ENCODE results near the gene APBA3.
A peak's percentile ranks its signal among the peaks of the same experiment; 100 is the strongest.

APBA3 gene, protein sequence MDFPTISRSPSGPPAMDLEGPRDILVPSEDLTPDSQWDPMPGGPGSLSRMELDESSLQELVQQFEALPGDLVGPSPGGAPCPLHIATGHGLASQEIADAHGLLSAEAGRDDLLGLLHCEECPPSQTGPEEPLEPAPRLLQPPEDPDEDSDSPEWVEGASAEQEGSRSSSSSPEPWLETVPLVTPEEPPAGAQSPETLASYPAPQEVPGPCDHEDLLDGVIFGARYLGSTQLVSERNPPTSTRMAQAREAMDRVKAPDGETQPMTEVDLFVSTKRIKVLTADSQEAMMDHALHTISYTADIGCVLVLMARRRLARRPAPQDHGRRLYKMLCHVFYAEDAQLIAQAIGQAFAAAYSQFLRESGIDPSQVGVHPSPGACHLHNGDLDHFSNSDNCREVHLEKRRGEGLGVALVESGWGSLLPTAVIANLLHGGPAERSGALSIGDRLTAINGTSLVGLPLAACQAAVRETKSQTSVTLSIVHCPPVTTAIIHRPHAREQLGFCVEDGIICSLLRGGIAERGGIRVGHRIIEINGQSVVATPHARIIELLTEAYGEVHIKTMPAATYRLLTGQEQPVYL

DNA sequence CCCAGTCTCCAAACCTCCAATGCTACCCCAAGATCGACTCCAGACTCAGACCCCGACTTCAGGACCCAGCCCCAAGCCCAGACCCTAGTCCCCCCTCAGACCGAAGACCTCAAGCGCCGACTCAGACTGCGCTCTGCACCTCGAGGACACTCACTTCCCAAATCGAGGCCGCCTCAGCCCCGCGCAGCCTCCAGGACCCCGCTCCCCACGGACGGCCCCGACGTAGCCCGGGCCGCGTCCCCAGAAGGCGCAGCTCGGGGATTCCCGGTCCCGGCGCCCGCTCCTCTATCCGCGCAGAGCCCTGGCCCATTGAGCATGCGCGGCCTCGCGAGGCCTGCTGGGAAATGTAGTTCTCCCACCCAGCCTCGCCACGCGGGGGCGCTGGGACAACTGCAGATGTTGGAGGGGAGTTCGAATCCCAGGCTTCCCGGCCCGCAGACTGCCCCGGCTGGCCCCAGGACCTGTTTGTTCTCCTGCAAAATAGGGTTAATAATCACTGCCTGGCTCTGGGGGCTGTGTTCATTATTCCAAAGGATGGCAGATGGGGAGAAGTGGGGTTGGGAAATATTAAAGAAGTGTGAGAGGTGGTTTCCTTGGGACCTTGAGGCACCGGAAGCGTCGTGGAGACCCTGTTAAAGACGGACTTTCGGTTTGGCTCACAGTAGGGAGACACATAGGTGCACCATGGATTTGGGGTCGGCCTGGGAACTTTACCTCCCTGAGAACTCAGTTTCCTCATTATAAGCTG, at the start of gene APBA3:
TSS of gene APBA3 (minus strand) at position 311 of the 748 bp plus-strand sequence. CDS start 1,428 bp downstream, outside the sequence.
- intact Hi-C loops (cut with DNase I; ENCODE audit: low total_unique reads), result loop anchor here (10.0 kb wide), 1 partner anchor 203 kb away; no protein-coding TSS in a partner anchor
- peak; percentile 92 to 94 for DNase-seq
- no peaks in the 10 kb centered on the region for H3K27me3 ChIP-seq
- peaks cover 0 to 43% (median 35%) of the 10 kb centered on the region in 4 donors for H3K4me1 ChIP-seq
- TF ChIP-seq, protein P1, sequence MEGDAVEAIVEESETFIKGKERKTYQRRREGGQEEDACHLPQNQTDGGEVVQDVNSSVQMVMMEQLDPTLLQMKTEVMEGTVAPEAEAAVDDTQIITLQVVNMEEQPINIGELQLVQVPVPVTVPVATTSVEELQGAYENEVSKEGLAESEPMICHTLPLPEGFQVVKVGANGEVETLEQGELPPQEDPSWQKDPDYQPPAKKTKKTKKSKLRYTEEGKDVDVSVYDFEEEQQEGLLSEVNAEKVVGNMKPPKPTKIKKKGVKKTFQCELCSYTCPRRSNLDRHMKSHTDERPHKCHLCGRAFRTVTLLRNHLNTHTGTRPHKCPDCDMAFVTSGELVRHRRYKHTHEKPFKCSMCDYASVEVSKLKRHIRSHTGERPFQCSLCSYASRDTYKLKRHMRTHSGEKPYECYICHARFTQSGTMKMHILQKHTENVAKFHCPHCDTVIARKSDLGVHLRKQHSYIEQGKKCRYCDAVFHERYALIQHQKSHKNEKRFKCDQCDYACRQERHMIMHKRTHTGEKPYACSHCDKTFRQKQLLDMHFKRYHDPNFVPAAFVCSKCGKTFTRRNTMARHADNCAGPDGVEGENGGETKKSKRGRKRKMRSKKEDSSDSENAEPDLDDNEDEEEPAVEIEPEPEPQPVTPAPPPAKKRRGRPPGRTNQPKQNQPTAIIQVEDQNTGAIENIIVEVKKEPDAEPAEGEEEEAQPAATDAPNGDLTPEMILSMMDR (IDR thresholded peaks at IDR 0.05), result peak; percentile 70
- H3K36me3 ChIP-seq, result peaks cover 4 to 51% (median 35%) of the 10 kb centered on the region in 3 donors
- H3K27ac ChIP-seq, result peak within 1 kb of the TSS; percentile 95 to 99
- H3K4me3 ChIP-seq, result peak within 1 kb of the TSS; percentile 77 to 92
- H3K9me3 ChIP-seq, result no peaks in the 10 kb centered on the region

DNA sequence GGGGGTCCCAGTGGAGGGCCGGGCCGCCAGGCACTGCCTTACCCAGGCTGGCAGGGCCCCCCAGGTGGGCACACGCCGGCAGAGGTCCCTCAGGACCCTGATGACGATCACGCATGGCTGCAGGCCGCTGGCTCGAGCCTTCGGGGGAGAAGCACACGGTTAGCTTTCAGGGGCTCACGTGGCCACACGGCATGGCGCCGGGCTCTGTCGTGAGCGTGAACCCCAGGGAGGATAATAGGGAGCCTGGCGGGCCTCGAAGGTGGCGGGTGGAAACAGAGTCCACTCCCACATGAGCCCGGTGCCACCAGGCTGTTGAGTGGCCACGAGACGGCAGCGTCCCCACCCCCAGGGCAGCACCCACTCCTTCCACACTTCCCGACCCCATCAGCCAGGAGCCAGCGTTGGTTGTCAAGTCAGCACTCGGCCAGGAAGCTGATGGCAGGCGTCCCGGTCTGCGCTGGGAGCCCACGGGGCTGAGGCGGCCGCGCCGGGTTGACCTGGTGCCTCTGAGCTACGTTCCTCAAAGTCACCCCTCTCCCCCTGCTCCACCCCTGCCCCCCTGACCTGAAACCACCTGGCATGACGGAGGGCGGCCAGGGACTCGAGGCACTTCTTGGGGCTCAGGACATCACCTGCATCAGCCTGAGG, 49.3 kb upstream of the APBA3 start:
- TF ChIP-seq, protein P1 (IDR thresholded peaks at IDR 0.05), result no peak
- Histone ChIP-seq H3K4me3 (no peak overlapping the region), H3K36me3 (no peaks in the 10 kb centered on the region), H3K4me1 (peaks cover 0 to 7% (median 0%) of the 10 kb centered on the region in 4 donors), H3K27ac (no peak overlapping the region), H3K9me3 (no peaks in the 10 kb centered on the region), H3K27me3 (peaks cover 0 to 46% of the 10 kb centered on the region in 2 donors)
- no peak for DNase-seq
- intact Hi-C loops (cut with DNase I; ENCODE audit: low total_unique reads), result no loop called here

DNA sequence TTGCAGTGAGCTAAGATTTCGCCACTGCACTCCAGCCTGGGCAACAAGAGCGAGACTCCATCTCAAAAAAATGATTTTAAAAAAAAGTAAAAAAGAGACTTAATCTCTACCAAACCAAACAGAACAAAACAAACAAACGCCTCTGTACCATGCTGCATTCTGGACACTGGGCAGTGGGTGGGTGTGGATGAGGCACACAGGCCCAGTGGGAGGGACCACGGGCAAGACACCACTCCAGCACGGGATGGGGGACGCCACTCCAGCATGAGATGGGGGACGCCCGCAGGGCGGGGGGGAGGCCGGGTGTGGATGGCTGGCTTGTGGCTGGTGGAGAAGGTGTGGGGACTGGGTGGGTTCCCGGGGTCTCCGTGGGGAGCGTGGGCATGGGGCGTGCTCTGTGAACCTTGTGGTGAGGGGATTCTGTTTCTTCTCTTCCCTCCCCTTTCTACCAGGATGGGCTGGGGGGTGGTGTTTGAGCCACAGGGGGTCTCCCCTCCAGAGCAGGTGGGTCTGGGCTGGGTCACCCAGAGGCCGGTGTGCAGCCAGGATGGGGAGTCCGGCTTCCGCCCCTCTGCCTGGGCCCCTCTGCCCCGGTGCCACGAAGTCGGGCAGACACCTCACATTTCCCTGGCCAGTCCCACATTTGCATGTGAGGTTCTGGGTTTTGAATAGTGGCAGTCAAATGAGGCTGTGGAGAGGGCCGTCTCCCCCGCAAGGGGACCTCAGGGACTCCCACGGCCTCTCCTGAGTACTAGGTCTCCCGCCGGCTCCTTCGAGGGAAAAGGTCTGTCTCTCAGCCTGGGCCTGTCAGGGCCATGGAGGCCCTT, 48.6 kb upstream of the APBA3 start:
- no peak overlapping the region for H3K27ac ChIP-seq
- no peak for DNase-seq
- TF ChIP-seq, protein P1 (IDR thresholded peaks at IDR 0.05), result no peak
- peaks cover 0 to 7% (median 0%) of the 10 kb centered on the region in 4 donors for H3K4me1 ChIP-seq
- H3K36me3 ChIP-seq, result no peaks in the 10 kb centered on the region
- intact Hi-C loops (cut with DNase I; ENCODE audit: low total_unique reads), result no loop called here
- no peak overlapping the region for H3K4me3 ChIP-seq
- no peaks in the 10 kb centered on the region for H3K9me3 ChIP-seq
- peaks cover 0 to 54% of the 10 kb centered on the region in 2 donors for H3K27me3 ChIP-seq

DNA sequence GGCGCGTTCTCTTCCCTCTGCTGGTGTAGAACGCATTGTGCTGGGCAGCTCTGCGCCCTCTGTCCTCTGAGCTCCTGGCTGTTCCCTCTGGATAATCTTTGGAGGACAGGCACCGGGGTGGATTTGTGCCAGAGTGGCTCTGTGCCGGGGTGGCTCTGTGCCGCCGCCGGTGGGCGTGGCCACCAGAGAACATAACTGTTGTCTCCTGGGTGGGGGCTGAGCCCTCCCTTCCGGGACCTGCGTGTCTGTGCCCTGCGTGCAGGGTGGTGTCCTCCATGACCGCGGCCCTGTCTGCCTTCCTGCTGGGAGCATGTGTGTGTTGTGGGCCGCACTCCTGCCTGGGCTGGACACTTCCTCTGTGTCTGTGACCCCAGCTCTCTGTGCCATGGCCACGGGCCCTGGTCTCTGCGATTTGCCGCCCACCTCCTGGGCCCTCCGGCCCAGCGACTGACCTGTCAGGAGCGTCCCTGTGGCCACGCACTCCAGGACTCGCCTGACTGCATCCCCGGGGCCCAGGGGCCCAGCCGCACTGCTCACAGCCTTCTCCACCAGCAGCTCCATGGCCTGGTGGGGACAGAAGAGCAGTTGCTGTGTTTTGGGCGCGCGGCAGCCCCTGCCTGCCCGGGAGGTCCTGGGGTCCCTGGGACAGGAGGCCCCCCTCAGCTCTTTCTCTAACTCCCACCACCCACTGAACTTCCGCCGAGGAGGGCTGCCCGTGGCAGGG, 47.1 kb upstream of the APBA3 start:
- H3K36me3 ChIP-seq, result no peaks in the 10 kb centered on the region
- H3K4me3 ChIP-seq, result no peak overlapping the region
- no peak overlapping the region for H3K27ac ChIP-seq
- no peaks in the 10 kb centered on the region for H3K9me3 ChIP-seq
- peaks cover 0 to 59% of the 10 kb centered on the region in 2 donors for H3K27me3 ChIP-seq
- DNase-seq, result no peak
- TF ChIP-seq, protein P1 (IDR thresholded peaks at IDR 0.05), result no peak
- intact Hi-C loops (cut with DNase I; ENCODE audit: low total_unique reads), result no loop called here
- peaks cover 0 to 6% (median 0%) of the 10 kb centered on the region in 4 donors for H3K4me1 ChIP-seq

Measured in tibial artery (tissue), 4 donors.